MM.1S (cell line): ENCODE data around the gene CHCHD3.
A peak's percentile ranks its signal among the peaks of the same experiment; 100 is the strongest.
"Not testable (repeated sequence)": the region's sequence is repeated elsewhere in the genome, so short reads cannot be mapped to it uniquely, and the experiment has no call there.

Experiments
- DNase-seq: peaks from one replicate; pipeline ENCODE4 v3.0.0-alpha.2; 2015
- H2AFZ ChIP-seq: fragments of 300-600 bp; sonication (generic); 2 replicates; pipeline ENCODE4 v1.6.0; 2016; ENCODE audit warnings: antibody characterized with exemption, low read length
- H3F3A ChIP-seq: fragments of 300-600 bp; sonication (generic); 2 replicates; pipeline ENCODE4 v1.6.1; 2016; ENCODE audit warnings: mild to moderate bottlenecking, antibody characterized with exemption, low read length, moderate library complexity, mixed read lengths; ENCODE audit not compliant: insufficient read depth
- H3K27ac ChIP-seq: fragments of 300-600 bp; sonication (generic); 2 replicates; pipeline ENCODE4 v1.5.1; 2016; ENCODE audit warnings: mild to moderate bottlenecking, low read length
- H3K27me3 ChIP-seq: fragments of 300-600 bp; sonication (generic); replicated peaks from 2 replicates; pipeline ENCODE4 v1.6.0; 2016; ENCODE audit warnings: low read length; ENCODE audit not compliant: insufficient read depth
- H3K36me3 ChIP-seq: fragments of 300-600 bp; sonication (generic); replicated peaks from 2 replicates; pipeline ENCODE4 v1.6.1; 2016; ENCODE audit warnings: mild to moderate bottlenecking, low read length, mixed read lengths; ENCODE audit not compliant: insufficient read depth
- H3K4me1 ChIP-seq: fragments of 300-600 bp; sonication (generic); 2 replicates; pipeline ENCODE4 v1.6.1; 2016; ENCODE audit warnings: low read length, mixed read lengths
- H3K4me2 ChIP-seq: fragments of 300-600 bp; sonication (generic); 2 replicates; pipeline ENCODE4 v1.6.0; 2016; ENCODE audit warnings: low read depth, low read length
- H3K4me3 ChIP-seq: fragments of 300-600 bp; sonication (generic); 2 replicates; pipeline ENCODE4 v1.5.1; 2016; ENCODE audit warnings: low read length, mixed read lengths
- H3K79me2 ChIP-seq: fragments of 300-600 bp; sonication (generic); 2 replicates; pipeline ENCODE4 v1.6.1; 2016; ENCODE audit warnings: mixed run types, low read length, mixed read lengths
- H3K9ac ChIP-seq: fragments of 300-600 bp; sonication (generic); 2 replicates; pipeline ENCODE4 v1.6.1; 2016; ENCODE audit warnings: low read length, mixed read lengths
- H3K9me2 ChIP-seq: fragments of 300-600 bp; sonication (generic); replicated peaks from 2 replicates; pipeline ENCODE4 v1.6.1; 2016; ENCODE audit warnings: mild to moderate bottlenecking, low read length, mixed read lengths; ENCODE audit not compliant: insufficient read depth
- H3K9me3 ChIP-seq: fragments of 300-600 bp; sonication (generic); replicated peaks from 2 replicates; pipeline ENCODE4 v1.6.1; 2016; ENCODE audit warnings: mild to moderate bottlenecking, low read length, mixed read lengths; ENCODE audit not compliant: insufficient read depth
- H4K20me1 ChIP-seq: fragments of 300-600 bp; sonication (generic); 2 replicates; pipeline ENCODE4 v1.6.1; 2016; ENCODE audit warnings: mild to moderate bottlenecking, low read length, moderate library complexity, mixed read lengths; ENCODE audit not compliant: insufficient read depth
- CTCF ChIP-seq: fragments of 300-600 bp; sonication (generic); IDR thresholded peaks from 2 replicates; pipeline ENCODE4 v1.5.1; 2016; ENCODE audit warnings: antibody characterized with exemption, low read length, mixed read lengths
- EZH2 ChIP-seq: fragments of 300-600 bp; sonication (generic); optimal IDR thresholded peaks from 2 replicates; pipeline ENCODE3; 2017; ENCODE audit warnings: low read depth, mild to moderate bottlenecking, antibody characterized with exemption, low read length, mixed read lengths
- EZH2phosphoT487 ChIP-seq: fragments of 300-600 bp; sonication (generic); IDR thresholded peaks from 2 replicates; pipeline ENCODE4 v1.6.1; 2018; ENCODE audit warnings: antibody characterized with exemption, low read length

The CHCHD3 gene

GRCh38 chr7:132910657-132911056, 171.2 kb downstream of the CHCHD3 start:
- H3K9me3 ChIP-seq: no peaks in the 10 kb centered on the region
- H3K79me2 ChIP-seq: peaks cover 9% of the 10 kb centered on the region; the same call in 1 of the 2 replicates

DNA sequence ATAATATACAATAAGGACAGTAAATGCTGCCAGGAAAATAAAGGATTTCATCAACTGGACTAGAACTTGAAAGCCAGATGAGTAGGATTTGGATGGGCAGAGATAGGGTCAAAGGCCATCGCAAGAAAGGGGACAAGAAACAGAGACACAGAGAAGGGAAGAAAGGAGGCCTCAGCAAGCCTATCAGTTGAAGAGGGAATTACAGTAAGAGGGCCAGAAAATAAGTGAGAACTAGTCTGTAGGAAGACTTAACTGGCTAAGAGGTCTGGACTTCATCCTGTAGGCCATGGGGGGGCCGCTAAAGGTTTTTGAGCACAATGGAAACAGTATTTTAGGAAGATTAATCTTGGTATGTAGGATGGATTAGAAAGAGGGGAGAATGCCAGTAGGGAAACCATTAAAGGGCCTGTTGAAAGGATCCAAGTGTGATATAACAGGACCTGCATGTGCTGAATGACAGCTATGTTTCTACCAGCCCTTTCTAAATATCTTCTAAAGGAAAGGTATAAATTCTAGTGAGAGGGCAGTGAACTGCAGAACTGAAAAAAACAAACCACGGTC, 174.4 kb downstream of the CHCHD3 start:
- TF ChIP-seq EZH2: no peak
- no peak for TF ChIP-seq EZH2phosphoT487
- TF ChIP-seq CTCF: no peak
- H3F3A ChIP-seq: peaks cover 7% of the 10 kb centered on the region; the same call in 1 of the 2 replicates
- H3K4me3 ChIP-seq: no peak overlapping the region
- no peak for DNase-seq
- H3K36me3 ChIP-seq: no peaks in the 10 kb centered on the region
- H3K27ac ChIP-seq: no peak overlapping the region
- H3K4me2 ChIP-seq: no peak overlapping the region
- H3K9ac ChIP-seq: no peak overlapping the region
- H3K9me2 ChIP-seq: no peaks in the 10 kb centered on the region
- no peaks in the 10 kb centered on the region for H3K9me3 ChIP-seq
- peaks cover 14% of the 10 kb centered on the region for H3K4me1 ChIP-seq
- no peak overlapping the region for H2AFZ ChIP-seq
- H3K27me3 ChIP-seq: no peaks in the 10 kb centered on the region
- H4K20me1 ChIP-seq: no peaks in the 10 kb centered on the region
- H3K79me2 ChIP-seq: peaks cover 13% of the 10 kb centered on the region; the same call in 1 of the 2 replicates

More at GRCh38 chr7:132910657-132911056, 171.2 kb downstream of the CHCHD3 start:
- no peak for DNase-seq
- Histone ChIP-seq H2AFZ (no peak overlapping the region), H3K9ac (no peak overlapping the region), H4K20me1 (no peaks in the 10 kb centered on the region), H3K4me1 (peaks cover 12% of the 10 kb centered on the region), H3K36me3 (no peaks in the 10 kb centered on the region), H3K4me3 (no peak overlapping the region), H3F3A (peaks cover 7% of the 10 kb centered on the region; the same call in 1 of the 2 replicates), H3K27ac (no peak overlapping the region), H3K4me2 (no peak overlapping the region), H3K27me3 (no peaks in the 10 kb centered on the region), H3K9me2 (no peaks in the 10 kb centered on the region)
- no peak for TF ChIP-seq CTCF
- no peak for TF ChIP-seq EZH2phosphoT487
- no peak for TF ChIP-seq EZH2

- no peaks in the 10 kb centered on the region for H3K36me3 ChIP-seq
- no peaks in the 10 kb centered on the region for H3K27me3 ChIP-seq
- peak overlapping the region; percentile 3; the same call in 1 of the 2 replicates for H3K27ac ChIP-seq
- no peaks in the 10 kb centered on the region for H3K9me2 ChIP-seq
- H3F3A ChIP-seq: peaks cover 7% of the 10 kb centered on the region; the same call in 1 of the 2 replicates
- H3K79me2 ChIP-seq: peaks cover 13% of the 10 kb centered on the region; the same call in 1 of the 2 replicates
- no peak overlapping the region for H2AFZ ChIP-seq
- peak overlapping the region; percentile 37; the same call in 1 of the 2 replicates for H3K4me2 ChIP-seq
- no peak for TF ChIP-seq EZH2phosphoT487
- no peak for TF ChIP-seq CTCF
- no peak for TF ChIP-seq EZH2
- peak; percentile 68 for DNase-seq
- no peak overlapping the region for H3K9ac ChIP-seq
- no peaks in the 10 kb centered on the region for H4K20me1 ChIP-seq
- no peak overlapping the region for H3K4me3 ChIP-seq
- H3K9me3 ChIP-seq: no peaks in the 10 kb centered on the region
- H3K4me1 ChIP-seq: peaks cover 14% of the 10 kb centered on the region
These were observed 175.6 kb downstream of the CHCHD3 start for GRCh38 chr7:132906193-132906835.

DNA sequence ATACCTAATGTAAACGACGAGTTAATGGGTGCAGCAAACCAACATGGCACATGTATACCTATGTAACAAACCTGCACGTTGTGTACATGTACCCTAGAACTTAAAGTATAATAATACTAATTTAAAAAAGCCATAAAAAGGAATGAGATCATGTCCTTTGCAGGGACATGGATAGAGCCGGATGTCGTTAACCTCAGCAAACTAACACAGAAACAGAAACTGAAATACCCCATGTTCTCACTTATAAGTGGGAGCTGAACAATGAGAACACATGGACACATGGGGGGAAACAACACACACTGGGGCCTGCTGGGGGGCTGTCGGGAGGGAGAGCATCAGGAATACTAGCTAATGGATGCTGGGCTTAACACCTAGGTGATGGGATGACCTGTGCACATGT, 176.8 kb downstream of the CHCHD3 start:
- H3F3A ChIP-seq, H3K9me3 ChIP-seq, H3K9me2 ChIP-seq: not testable (repeated sequence)

More for the DNA sequence above, 176.8 kb downstream of the CHCHD3 start:
- not testable (repeated sequence) for DNase-seq, H3K9ac ChIP-seq, H3K27me3 ChIP-seq, H2AFZ ChIP-seq, H3K4me2 ChIP-seq, H4K20me1 ChIP-seq, H3K36me3 ChIP-seq, H3K27ac ChIP-seq, H3K4me3 ChIP-seq
- Histone ChIP-seq H3K79me2 (peaks cover 10% of the 10 kb centered on the region; the same call in 1 of the 2 replicates), H3K4me1 (peaks cover 14% of the 10 kb centered on the region)
